Measurements from ENCODE around the gene GRM6.

The GRM6 gene

DNA sequence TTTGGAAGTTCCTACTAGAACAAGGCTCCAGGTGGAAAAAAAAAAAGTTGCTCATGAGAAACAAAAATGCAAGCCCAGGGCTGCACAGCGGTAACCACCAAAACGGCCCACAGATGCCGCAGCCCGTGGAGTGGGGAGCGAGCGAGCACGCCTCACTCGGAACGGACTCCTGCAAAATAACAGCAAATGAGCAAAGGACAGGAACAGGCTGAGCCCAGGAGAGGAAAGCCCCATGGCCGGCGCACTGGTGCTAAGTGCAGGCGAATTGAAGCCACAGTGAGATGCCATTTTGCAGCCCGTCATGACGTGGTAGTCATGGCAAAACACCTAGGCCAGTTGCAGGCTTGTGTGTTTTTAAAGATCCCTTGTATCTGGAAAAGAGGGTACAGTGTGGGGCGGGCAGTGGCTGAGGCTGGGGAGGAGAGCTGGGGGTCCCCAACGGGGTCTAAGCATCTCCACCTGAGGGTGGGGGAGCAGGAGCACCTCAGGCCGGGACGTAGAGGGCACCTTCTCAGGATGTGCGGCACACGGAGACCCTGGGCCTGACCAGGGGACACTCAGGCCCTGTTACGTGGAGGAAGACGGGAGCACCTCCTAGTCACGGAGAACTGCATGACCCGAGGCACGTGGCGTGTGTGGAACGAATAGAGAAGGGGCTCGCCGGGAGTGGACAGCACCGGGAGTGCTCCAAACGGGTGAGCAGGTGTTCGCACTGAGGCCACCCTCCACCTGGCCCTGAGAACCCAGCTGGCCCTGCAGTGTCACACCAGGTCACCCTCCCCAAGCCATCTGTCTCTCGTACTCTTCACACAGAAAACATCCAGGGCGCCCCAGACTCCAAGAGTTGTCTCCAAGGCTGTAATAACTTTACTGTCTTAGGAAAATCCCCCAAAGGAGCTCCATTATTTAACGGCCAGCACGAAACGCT lies 10.7 kb downstream of the GRM6 start:
- no peak for DNase-seq (ENCODE audit: low read depth in 1 of 2, low spot score in 1 of 2)

DNA sequence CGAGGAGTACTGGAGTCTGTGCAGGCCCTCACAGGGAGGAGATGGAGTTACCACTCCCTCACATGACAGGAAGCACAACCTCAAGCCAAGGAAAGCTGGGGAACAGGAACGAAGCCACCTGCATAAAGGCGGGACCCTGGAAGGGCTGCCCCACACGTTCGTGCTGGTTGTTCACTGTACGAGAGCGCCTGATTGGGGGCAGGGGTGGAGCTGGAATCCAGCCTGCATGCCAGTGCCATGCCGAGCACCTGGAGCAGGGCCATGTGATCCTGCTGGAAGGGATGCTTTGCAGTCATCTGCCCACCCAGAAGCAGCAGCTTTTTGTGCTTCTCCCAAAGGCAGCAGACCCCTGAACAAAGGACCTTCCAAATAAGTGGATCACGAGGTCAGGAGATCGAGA lies 11.4 kb downstream of the GRM6 start:
- no peak for DNase-seq (ENCODE audit: low read depth in 1 of 2, low spot score in 1 of 2)

DNA sequence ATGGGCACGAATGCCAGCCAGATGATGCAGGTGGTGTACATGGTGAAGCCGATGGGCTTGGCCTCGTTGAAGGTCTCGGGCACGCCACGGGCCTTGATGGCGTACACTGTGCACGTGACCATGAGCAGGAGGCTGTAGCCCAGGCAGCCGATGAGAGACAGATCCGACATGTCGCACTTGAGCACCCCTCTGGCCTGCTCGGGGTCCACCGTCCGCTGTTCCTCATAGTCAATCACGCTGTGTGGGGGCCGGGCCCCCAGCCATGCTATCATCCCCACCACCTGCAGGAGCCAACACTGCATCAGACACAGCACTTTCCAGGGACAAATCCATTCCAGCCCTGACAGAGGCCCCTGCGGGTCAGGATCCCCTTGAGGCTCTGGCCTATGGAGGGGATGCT lies 12.2 kb downstream of the GRM6 start:
- no peak for DNase-seq (ENCODE audit: low read depth in 1 of 2, low spot score in 1 of 2)

- no peak for DNase-seq (ENCODE audit: low read depth in 1 of 2, low spot score in 1 of 2)
Observed at GRCh38 chr5:178981381-178981780, 13.7 kb downstream of the GRM6 start.

DNA sequence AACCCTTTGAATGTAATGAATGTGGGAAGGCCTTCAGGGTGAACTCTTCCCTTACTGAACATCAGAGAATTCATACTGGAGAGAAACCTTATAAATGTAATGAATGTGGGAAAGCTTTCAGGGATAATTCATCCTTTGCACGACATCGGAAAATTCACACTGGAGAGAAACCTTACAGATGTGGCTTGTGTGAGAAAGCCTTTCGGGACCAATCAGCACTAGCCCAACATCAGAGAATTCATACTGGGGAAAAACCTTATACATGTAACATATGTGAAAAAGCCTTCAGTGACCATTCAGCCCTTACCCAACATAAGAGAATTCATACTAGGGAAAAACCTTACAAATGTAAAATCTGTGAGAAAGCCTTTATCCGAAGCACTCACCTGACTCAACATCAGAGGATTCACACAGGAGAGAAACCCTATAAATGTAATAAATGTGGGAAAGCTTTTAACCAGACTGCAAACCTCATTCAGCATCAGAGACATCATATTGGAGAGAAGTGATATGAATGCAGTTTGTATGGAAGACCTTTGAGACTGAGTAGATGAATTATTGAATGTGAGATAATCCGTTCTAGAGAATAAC lies 29.6 kb downstream of the GRM6 start:
- no peak for DNase-seq (ENCODE audit: low read depth in 1 of 2, low spot score in 1 of 2)

DNA sequence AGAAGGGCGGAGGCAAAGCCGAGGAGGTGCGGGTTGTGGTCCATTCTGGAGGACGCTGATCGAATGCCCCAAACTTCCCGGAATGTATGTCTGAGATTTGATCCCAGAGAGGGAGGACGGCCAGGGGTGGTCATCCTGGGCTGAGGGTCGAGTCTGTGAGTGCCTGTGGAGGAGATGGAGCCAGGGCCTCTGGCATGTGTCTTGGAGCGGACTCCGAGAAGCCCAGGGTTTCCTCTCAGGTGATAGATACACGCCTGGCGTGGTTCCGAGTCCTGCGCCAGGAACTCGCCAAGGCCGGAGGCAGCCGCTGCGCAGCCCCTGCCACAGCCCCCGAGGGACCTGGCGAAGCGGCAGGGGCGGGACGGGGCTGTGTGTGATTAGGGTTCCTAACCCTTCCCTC lies 53.8 kb downstream of the GRM6 start:
- no peak for DNase-seq (ENCODE audit: low read depth in 1 of 2, low spot score in 1 of 2)

DNA sequence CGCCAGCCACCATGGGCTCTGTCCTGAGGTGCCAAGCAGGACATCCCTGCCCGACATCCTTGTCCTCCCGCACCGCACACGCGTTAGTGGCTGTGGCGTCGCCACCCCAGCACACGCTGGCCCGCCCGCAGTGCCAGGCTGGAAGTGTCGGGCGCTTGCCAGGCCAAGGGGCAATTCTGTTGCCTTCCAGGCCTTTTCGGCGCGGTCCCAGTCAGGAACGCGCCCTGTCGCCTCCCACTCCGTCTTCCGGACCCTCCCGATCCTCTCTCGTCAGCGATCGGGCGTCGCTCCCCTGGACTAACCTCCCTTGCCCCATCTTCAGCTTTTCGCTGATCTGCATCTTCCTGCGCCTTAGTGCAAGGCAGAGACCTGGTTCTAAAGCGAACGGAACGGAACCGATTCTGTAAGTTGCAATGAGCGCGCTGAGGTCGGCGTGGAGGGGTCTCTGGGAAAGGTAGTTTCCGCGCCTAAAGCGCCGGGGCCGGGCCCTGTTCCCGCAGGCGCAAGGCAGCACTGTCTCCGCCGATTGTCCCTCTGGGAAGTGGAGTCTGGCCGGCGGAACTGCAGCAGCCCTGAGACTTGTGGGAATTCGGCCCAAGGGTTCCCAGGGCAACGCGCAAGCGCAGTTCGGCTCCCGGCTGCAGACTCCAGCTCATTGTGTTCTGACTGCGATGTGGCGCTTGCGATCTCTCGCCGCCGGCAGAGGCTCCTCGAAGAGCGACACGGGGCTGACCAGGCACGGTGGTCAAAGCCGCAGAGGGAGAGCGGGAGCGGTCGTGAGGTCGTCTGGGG lies 54.4 kb downstream of the GRM6 start, which contains the start of gene ZNF454:
Gene ZNF454, plus strand, starts transcription at position 630 of the 792 bp plus-strand sequence. CDS start 1,594 bp downstream, outside the sequence.
- DNase-seq (ENCODE audit: low read depth in 1 of 2, low spot score in 1 of 2): no peak

GRCh38 chr5:178931846-178932760 lies 63.0 kb downstream of the GRM6 start:
- no peak for DNase-seq (ENCODE audit: low read depth in 1 of 2, low spot score in 1 of 2)

Measured in stimulated activated CD4-positive, alpha-beta T cell treated with anti-CD3 and anti-CD28 coated beads, Interleukin-15, amount 100 ng/mL, for 1 hour (primary cell).